SK-N-SH treated with all-trans-retinoic acid at 6 μM for 48 hours (cell line): ENCODE data around the gene AIDA.

Experiments used
- ARNTL ChIP-seq: fragments of 450-650 bp; formaldehyde crosslinking; IDR thresholded peaks from 2 replicates; pipeline ENCODE4 v1.5.0; 2020; ENCODE audit warnings: low read depth, mild to moderate bottlenecking, moderate library complexity, borderline replicate concordance
- BACH2 ChIP-seq: fragments of 250-450 bp; sonication (Bioruptor Pico); IDR thresholded peaks from 2 replicates; pipeline ENCODE4 v1.9.0; 2021; ENCODE audit warnings: mild to moderate bottlenecking, borderline replicate concordance
- GLIS3 ChIP-seq: fragments of 250-450 bp; sonication (Bioruptor Pico); IDR thresholded peaks from 2 replicates; pipeline ENCODE4 v1.5.0; 2020; ENCODE audit warnings: mild to moderate bottlenecking, moderate library complexity
- OSR1 ChIP-seq: fragments of 250-450 bp; sonication (Bioruptor Pico); IDR thresholded peaks from 2 replicates; pipeline ENCODE4 v1.8.0; 2022; ENCODE audit warnings: moderate library complexity, mild to moderate bottlenecking, inconsistent platforms
- RARB ChIP-seq: fragments of 250-450 bp; sonication (Bioruptor Pico); IDR thresholded peaks from 2 replicates; pipeline ENCODE4 v1.8.0; 2021; ENCODE audit warnings: mild to moderate bottlenecking, moderate library complexity
- ZFP3 ChIP-seq: fragments of 250-450 bp; sonication (Bioruptor Pico); IDR thresholded peaks from 2 replicates; pipeline ENCODE4 v1.5.0; 2020; ENCODE audit warnings: mild to moderate bottlenecking, moderate library complexity
- TF ChIP-seq, protein P1 (sequence below): fragments of 250-450 bp; sonication (Bioruptor Pico); IDR thresholded peaks from 2 replicates; pipeline ENCODE4 v1.5.1; 2020; ENCODE audit warnings: low read depth, mild to moderate bottlenecking, moderate library complexity
- TF ChIP-seq, protein P2 (sequence below): fragments of 250-450 bp; sonication (Bioruptor Pico); IDR thresholded peaks from 2 replicates; pipeline ENCODE4 v1.8.0; 2021; ENCODE audit warnings: low read depth, mild to moderate bottlenecking, moderate library complexity, borderline replicate concordance
- TF ChIP-seq, protein P3 (sequence below): fragments of 250-450 bp; sonication (Bioruptor Pico); IDR thresholded peaks from 2 replicates; pipeline ENCODE4 v1.8.0; 2020; ENCODE audit warnings: mild to moderate bottlenecking, moderate library complexity, borderline replicate concordance

DNA sequence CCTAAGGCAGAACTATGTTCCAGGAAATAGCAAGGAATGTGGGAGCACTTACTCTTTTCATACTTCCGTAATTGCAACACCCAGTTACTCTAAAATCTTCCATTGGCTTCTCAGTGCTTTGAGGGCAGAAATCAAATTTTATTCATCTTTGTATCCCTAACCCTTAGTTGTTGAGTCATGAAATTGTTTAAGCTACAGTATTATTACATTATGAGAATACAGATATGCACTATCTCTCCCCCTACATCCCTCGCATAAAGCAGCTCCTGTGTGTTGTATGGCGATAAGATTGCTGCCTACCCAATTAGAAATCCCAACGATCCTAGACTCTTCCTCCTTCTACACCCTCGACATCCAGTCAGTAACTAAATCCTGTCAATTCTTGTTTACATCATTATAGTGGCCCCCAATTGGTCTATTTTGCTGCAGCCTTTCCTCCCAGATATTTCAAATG, 2.6 kb downstream of the AIDA start:
- TF ChIP-seq GLIS3 (CRISPR knock-in tag) (no peak), BACH2 (CRISPR knock-in tag) (no peak), RARB (no peak), ARNTL (no peak), OSR1 (CRISPR knock-in tag) (no peak), ZFP3 (CRISPR knock-in tag) (no peak)
- TF ChIP-seq, protein P1, sequence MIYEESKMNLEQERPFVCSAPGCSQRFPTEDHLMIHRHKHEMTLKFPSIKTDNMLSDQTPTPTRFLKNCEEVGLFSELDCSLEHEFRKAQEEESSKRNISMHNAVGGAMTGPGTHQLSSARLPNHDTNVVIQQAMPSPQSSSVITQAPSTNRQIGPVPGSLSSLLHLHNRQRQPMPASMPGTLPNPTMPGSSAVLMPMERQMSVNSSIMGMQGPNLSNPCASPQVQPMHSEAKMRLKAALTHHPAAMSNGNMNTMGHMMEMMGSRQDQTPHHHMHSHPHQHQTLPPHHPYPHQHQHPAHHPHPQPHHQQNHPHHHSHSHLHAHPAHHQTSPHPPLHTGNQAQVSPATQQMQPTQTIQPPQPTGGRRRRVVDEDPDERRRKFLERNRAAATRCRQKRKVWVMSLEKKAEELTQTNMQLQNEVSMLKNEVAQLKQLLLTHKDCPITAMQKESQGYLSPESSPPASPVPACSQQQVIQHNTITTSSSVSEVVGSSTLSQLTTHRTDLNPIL (CRISPR knock-in tag), result no peak
- TF ChIP-seq, protein P2, sequence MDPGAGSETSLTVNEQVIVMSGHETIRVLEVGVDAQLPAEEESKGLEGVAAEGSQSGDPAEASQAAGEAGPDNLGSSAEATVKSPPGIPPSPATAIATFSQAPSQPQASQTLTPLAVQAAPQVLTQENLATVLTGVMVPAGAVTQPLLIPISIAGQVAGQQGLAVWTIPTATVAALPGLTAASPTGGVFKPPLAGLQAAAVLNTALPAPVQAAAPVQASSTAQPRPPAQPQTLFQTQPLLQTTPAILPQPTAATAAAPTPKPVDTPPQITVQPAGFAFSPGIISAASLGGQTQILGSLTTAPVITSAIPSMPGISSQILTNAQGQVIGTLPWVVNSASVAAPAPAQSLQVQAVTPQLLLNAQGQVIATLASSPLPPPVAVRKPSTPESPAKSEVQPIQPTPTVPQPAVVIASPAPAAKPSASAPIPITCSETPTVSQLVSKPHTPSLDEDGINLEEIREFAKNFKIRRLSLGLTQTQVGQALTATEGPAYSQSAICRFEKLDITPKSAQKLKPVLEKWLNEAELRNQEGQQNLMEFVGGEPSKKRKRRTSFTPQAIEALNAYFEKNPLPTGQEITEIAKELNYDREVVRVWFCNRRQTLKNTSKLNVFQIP, result no peak
- TF ChIP-seq, protein P3, sequence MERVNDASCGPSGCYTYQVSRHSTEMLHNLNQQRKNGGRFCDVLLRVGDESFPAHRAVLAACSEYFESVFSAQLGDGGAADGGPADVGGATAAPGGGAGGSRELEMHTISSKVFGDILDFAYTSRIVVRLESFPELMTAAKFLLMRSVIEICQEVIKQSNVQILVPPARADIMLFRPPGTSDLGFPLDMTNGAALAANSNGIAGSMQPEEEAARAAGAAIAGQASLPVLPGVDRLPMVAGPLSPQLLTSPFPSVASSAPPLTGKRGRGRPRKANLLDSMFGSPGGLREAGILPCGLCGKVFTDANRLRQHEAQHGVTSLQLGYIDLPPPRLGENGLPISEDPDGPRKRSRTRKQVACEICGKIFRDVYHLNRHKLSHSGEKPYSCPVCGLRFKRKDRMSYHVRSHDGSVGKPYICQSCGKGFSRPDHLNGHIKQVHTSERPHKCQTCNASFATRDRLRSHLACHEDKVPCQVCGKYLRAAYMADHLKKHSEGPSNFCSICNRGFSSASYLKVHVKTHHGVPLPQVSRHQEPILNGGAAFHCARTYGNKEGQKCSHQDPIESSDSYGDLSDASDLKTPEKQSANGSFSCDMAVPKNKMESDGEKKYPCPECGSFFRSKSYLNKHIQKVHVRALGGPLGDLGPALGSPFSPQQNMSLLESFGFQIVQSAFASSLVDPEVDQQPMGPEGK (CRISPR knock-in tag), result no peak
